Upper lobe of right lung (tissue), 1 donor: ENCODE results near the gene AGPAT2. TPM values are rescaled to one million over a fixed set of nuclear protein-coding genes. Genes with fewer than 3 reads are reported as not detected.
A peak's percentile ranks its signal among the peaks of the same experiment; 100 is the strongest.

ENCODE experiments used
- ATAC-seq: fragments of 200-7000 bp; cut with Tn5 transposase; one replicate; pipeline ENCODE4 v1.9.1; 2020; ENCODE audit warnings: mild to moderate bottlenecking, moderate library complexity
- DNase-seq: peaks from one replicate; pipeline ENCODE4 v3.0.0-alpha.2; 2020
- H3K27ac ChIP-seq: fragments of 200-600 bp; one replicate; pipeline ENCODE4 v1.8.0; 2022
- H3K27me3 ChIP-seq: fragments of 200-600 bp; one replicate; pipeline ENCODE4 v1.8.0; 2022; ENCODE audit warnings: mild to moderate bottlenecking
- H3K36me3 ChIP-seq: fragments of 200-600 bp; one replicate; pipeline ENCODE4 v1.8.0; 2022
- H3K4me1 ChIP-seq: fragments of 200-600 bp; one replicate; pipeline ENCODE4 v1.8.0; 2022
- H3K4me3 ChIP-seq: fragments of 200-600 bp; one replicate; pipeline ENCODE4 v1.8.0; 2022; ENCODE audit warnings: mild to moderate bottlenecking
- H3K9me3 ChIP-seq: fragments of 200-600 bp; one replicate; pipeline ENCODE4 v1.8.0; 2022
- intact Hi-C: fragments of 100-400 bp; cut with DNase I; formaldehyde crosslinking; loops from one replicate; pipeline ENCODE4 v1.11.0; 2022
- total RNA-seq: library from RNA; stranded (reverse); fragmentation: NEBNext Ultra II Directional; extraction: Animal tissue kit (Norgen Biotek cat#: 25700); gene quantifications from one replicate; pipeline ENCODE4 v1.2.1, GENCODE V29; 2021
- TF ChIP-seq, protein P1 (sequence below): fragments of 200-600 bp; IDR thresholded peaks from one replicate; pipeline ENCODE4 v1.8.0; 2022; ENCODE audit warnings: antibody characterized with exemption
- donor health status: DM: no; HTN: yes; CAD: no; lungs with severe emphysema.

The AGPAT2 gene
- total RNA-seq, 1 donor from 2014 or later = 117 TPM

DNA sequence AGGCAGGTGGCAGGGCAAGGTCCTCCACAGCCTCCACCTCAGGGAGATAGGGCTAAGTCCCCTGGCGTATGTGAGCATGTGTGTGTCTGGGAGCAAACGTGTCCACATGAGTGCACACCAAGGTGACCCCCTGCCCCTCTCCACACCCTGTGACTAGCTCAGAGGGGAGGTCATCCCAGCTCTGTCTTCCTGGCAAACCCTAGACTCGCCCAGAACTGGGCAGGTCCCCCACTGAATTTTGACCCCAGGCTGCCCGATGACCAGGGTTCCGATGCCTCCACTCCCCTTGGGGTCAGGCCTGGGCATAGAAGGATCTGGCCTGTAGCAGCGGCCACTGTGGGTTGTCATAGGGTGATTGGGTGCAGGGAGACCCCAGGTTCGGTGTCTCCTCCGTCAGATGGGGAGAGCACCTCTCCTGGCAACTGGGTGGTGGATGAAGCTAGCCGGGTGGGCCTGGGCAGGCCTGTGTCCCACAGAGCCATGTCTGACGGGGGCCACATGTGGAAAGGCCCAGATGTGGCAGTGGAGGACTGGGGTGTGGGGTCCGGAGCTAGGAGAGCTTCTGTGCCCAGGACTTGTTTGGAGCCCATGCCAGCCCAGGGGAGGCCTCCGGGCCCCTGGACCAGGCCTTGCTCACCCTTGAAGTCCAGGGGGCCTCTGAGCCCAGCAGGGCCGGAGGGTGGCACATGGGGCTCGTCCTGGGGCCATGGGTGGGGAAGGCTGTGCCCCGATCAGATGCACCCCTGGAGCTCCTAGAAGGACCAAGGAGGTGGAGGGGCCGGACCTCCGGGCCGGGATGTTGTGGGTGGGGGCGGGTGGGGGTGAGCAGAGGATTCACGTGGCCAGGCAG is 31.3 kb upstream of the AGPAT2 start:
- Histone ChIP-seq H3K36me3 (peaks cover 23% of the 10 kb centered on the region), H3K9me3 (no peaks in the 10 kb centered on the region), H3K27me3 (no peaks in the 10 kb centered on the region), H3K27ac (peak overlapping the region; percentile 17), H3K4me3 (no peak overlapping the region), H3K4me1 (peaks cover 35% of the 10 kb centered on the region)
- ATAC-seq (no peak), DNase-seq (no peak)
- intact Hi-C loops = no loop called here
- TF ChIP-seq, protein P1, sequence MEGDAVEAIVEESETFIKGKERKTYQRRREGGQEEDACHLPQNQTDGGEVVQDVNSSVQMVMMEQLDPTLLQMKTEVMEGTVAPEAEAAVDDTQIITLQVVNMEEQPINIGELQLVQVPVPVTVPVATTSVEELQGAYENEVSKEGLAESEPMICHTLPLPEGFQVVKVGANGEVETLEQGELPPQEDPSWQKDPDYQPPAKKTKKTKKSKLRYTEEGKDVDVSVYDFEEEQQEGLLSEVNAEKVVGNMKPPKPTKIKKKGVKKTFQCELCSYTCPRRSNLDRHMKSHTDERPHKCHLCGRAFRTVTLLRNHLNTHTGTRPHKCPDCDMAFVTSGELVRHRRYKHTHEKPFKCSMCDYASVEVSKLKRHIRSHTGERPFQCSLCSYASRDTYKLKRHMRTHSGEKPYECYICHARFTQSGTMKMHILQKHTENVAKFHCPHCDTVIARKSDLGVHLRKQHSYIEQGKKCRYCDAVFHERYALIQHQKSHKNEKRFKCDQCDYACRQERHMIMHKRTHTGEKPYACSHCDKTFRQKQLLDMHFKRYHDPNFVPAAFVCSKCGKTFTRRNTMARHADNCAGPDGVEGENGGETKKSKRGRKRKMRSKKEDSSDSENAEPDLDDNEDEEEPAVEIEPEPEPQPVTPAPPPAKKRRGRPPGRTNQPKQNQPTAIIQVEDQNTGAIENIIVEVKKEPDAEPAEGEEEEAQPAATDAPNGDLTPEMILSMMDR = no peak

DNA sequence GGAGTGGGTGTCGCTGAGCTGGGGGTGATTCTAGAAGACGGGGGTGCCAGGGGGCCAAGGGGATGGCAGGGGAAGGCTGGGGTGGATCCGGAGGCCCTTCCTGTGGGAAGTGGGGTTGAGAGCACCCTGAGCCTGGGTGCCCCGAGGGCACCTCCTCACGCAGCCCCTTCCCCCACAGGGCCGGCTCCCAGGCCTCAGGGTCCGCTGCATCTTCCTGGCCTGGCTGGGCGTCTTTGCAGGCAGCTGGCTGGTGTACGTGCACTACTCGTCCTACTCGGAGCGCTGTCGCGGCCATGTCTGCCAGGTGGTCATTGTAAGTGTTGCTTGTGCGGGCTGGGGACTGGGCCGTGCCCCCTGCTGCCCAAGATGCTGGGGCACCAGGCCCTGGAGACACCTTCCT is 30.1 kb upstream of the AGPAT2 start:
- H3K36me3 ChIP-seq = peaks cover 11% of the 10 kb centered on the region
- TF ChIP-seq, protein P1 = no peak
- intact Hi-C loops = no loop called here
- H3K4me1 ChIP-seq = peaks cover 37% of the 10 kb centered on the region
- H3K9me3 ChIP-seq = no peaks in the 10 kb centered on the region
- no peak overlapping the region for H3K4me3 ChIP-seq
- no peak overlapping the region for H3K27ac ChIP-seq
- H3K27me3 ChIP-seq = no peaks in the 10 kb centered on the region
- DNase-seq (peak; percentile 68), ATAC-seq (no peak)

DNA sequence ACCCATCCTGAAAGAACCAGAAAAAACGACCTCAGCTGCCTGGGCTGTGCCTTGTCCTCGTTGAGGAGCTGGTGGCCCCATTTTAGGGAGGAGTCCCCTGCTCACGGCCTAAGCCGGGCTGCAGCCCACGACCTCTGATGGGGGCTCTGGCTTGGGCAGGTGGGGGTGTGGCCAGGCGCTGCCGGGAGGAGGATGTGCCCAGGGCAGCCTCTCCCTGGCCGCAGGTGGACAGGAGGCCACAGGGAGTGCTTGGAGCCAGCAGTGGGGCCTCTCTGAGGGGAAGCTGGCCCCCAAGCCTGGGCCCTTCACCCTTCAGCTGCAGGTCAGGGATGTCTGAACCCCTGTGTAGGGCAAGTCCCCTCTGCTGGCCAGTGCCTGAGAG is 27.6 kb upstream of the AGPAT2 start:
- TF ChIP-seq, protein P1 = no peak
- Histone ChIP-seq H3K27me3 (peaks cover 8% of the 10 kb centered on the region), H3K4me3 (no peak overlapping the region), H3K4me1 (peaks cover 34% of the 10 kb centered on the region), H3K36me3 (no peaks in the 10 kb centered on the region), H3K9me3 (no peaks in the 10 kb centered on the region), H3K27ac (peak overlapping the region; percentile 83)
- intact Hi-C loops = no loop called here
- ATAC-seq (no peak), DNase-seq (no peak)

DNA sequence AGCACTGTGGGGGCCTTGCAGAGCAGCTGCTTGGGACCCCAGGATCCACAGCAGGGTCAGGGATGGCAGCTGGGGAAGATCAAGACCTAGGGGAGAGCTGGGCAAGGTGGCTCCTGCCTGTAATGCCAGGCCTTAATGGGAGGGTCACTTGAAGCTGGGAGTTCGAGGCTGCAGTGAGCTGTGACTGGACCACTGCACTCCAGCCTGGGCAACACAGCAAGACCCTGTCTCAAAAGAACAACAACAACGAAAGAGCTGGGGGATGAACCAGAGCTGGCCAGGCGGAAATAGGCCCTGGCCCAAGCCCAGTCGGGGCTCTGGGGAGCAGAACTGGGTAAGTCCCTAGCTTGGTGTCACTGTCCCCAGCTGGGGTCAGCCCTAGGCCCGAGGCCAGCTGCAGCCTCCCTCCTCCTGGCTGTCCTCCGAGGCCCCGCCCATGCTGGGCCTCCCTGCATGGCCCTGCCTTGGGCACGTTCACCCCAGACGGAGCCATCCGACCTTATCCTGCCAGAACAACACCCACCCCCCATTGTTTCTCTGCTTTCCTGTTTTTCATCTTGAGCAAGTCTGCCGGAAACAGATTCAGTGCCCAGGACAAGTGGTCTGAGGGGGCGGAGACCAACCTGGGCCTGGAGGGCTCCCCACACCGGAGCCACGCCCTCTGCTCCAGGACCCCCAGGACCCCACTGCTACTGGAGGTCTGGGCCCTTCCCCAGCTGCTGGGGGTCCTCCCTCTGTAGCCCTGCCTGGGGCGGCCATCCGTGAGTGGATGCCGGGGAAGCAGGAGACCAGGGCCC is 27.0 kb upstream of the AGPAT2 start:
- H3K4me3 ChIP-seq = no peak overlapping the region
- peaks cover 8% of the 10 kb centered on the region for H3K27me3 ChIP-seq
- TF ChIP-seq, protein P1 = no peak
- DNase-seq (peak; percentile 73), ATAC-seq (peak; percentile 54)
- H3K4me1 ChIP-seq = peaks cover 30% of the 10 kb centered on the region
- H3K36me3 ChIP-seq = no peaks in the 10 kb centered on the region
- intact Hi-C loops = no loop called here
- H3K27ac ChIP-seq = peak overlapping the region; percentile 83
- no peaks in the 10 kb centered on the region for H3K9me3 ChIP-seq

DNA sequence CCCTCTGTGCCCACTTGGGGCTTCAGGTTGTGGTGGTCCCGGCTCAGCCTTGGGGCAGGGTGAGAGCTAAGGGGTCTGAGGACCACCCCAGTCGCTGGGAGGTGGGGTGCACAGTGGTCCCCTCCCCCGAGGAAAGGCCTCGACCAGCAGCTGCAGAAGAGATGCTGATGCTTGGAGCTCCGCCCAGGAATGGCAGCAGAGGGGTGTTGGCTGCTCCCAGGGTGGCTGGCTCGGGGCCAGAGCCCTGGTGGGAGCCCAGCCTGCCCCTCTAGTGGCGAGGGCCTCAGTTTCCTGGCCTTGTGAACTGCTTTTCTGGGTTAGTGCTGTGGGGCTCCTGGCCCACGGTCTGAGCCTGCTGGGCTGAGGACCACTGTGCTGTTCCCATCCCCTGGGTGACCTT is 26.3 kb upstream of the AGPAT2 start:
- Histone ChIP-seq H3K27me3 (peaks cover 8% of the 10 kb centered on the region), H3K9me3 (no peaks in the 10 kb centered on the region), H3K36me3 (no peaks in the 10 kb centered on the region), H3K27ac (peak overlapping the region; percentile 70), H3K4me3 (peak overlapping the region; percentile 44), H3K4me1 (peaks cover 28% of the 10 kb centered on the region)
- intact Hi-C loops = no loop called here
- no peak for DNase-seq
- no peak for ATAC-seq
- TF ChIP-seq, protein P1 = no peak
